AG04449 (cell line): ENCODE measurements around the gene NAALADL2.

ENCODE experiments used
- CTCF ChIA-PET: fragments of 350-600 bp; formaldehyde crosslinking; extraction: SDS; loops from one replicate; lab custom pipeline; 2021; ENCODE audit warnings: antibody characterized with exemption; lab: Yijun Ruan, JAX
- POLR2A ChIA-PET: fragments of 400-600, 350-600 bp; formaldehyde crosslinking; extraction: SDS; loops from one replicate; lab custom pipeline; 2020; ENCODE audit warnings: antibody characterized with exemption, inconsistent platforms; lab: Yijun Ruan, JAX
- DNase-seq: peaks from one replicate; pipeline ENCODE4 v3.0.0-alpha.2; 2010; ENCODE audit warnings: low read depth, low spot score
- H3K4me3 ChIP-seq: 2 replicates; pipeline ENCODE4 v1.5.1; 2011; ENCODE audit warnings: low read depth, mild to moderate bottlenecking, control low read depth, low read length
- CTCF ChIP-seq: IDR thresholded peaks from one replicate; pipeline ENCODE4 v1.5.1; 2011; ENCODE audit warnings: mild to moderate bottlenecking, moderate library complexity, low read length, control low read depth, inconsistent platforms; ENCODE audit not compliant: insufficient read depth; ENCODE audit errors: missing control alignments

NAALADL2 gene

GRCh38 chr3:175741951-175742350 is 882.8 kb downstream of the NAALADL2 start:
- no peak for TF ChIP-seq CTCF
- peak; percentile 21 for DNase-seq
- POLR2A ChIA-PET, result no interaction called here
- no peak overlapping the region for H3K4me3 ChIP-seq
- CTCF ChIA-PET, result no interaction called here

- ChIA-PET CTCF (no interaction called here), POLR2A (no interaction called here)
- TF ChIP-seq CTCF, result no peak
- peak; percentile 31 for DNase-seq
- no peak overlapping the region for H3K4me3 ChIP-seq
These were observed 884.7 kb downstream of the NAALADL2 start for GRCh38 chr3:175743733-175744400.

GRCh38 chr3:175746308-175746707 is 887.2 kb downstream of the NAALADL2 start:
- H3K4me3 ChIP-seq, result no peak overlapping the region
- DNase-seq, result no peak
- CTCF ChIA-PET, result no interaction called here
- no peak for TF ChIP-seq CTCF
- POLR2A ChIA-PET, result no interaction called here

GRCh38 chr3:175748087-175748730 is 889.1 kb downstream of the NAALADL2 start:
- ChIA-PET POLR2A (no interaction called here), CTCF (no interaction called here)
- DNase-seq, result no peak
- TF ChIP-seq CTCF, result no peak
- H3K4me3 ChIP-seq, result no peak overlapping the region

- POLR2A ChIA-PET, result no interaction called here
These were observed 890.8 kb downstream of the NAALADL2 start for GRCh38 chr3:175749981-175750380.

More at GRCh38 chr3:175749981-175750380, 890.8 kb downstream of the NAALADL2 start:
- no peak for DNase-seq
- CTCF ChIA-PET, result no interaction called here
- H3K4me3 ChIP-seq, result no peak overlapping the region
- no peak for TF ChIP-seq CTCF
